Effector CD4-positive, alpha-beta T cell (primary cell): Measurements from ENCODE around the gene RPS14.
A peak's percentile ranks its signal among the peaks of the same experiment; 100 is the strongest.

Experiments used
- DNase-seq: peaks from one replicate; pipeline ENCODE4 v3.0.0-alpha.2; 2020

RPS14 gene

DNA sequence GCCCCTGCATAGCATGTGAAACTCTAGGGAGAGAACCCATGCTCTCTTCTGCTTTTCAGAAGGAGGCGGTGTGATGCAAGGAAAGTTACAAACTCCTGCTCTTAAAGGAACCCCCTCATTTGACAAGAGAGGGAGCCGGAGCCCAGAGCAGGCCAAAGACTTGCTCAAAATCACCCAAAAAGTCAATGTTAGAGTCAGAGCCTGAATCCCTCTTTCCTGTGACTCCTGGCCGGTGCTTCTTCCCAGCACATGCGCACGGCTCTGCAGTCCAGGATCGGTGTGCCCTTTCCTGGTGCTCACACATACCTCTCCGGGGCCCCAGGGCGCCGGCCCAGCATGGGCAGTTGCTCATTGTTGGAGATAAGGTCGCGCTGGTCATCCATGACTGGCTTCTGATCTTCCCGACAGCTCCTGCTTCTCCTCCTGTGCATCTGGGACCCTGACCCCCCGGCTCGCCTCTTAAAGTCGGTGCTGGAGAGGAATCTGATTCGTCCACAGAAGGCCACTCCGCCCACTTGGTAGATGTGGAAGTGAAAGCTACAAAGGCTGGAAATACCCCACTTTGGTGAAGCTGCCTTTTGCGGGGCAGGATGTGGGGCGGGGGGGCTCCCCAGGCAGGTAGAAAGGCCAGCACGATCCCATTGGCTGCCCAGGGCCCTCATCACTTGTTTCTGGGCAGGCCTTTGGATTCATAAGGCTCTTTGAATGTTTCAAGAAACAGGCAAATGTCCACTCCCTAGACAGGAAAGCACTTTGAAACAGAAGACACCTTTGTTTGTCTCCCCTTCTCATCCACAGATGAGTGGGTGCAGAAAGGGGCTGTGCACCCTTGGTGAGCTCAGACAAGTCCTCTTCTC is 37.0 kb downstream of the RPS14 start, which contains the start of gene CD74:
TSS of gene CD74 (minus strand) at position 592 of the 857 bp plus-strand sequence. CDS start at position 431, 161 bp downstream.
- peak; percentile 92 for DNase-seq

DNA sequence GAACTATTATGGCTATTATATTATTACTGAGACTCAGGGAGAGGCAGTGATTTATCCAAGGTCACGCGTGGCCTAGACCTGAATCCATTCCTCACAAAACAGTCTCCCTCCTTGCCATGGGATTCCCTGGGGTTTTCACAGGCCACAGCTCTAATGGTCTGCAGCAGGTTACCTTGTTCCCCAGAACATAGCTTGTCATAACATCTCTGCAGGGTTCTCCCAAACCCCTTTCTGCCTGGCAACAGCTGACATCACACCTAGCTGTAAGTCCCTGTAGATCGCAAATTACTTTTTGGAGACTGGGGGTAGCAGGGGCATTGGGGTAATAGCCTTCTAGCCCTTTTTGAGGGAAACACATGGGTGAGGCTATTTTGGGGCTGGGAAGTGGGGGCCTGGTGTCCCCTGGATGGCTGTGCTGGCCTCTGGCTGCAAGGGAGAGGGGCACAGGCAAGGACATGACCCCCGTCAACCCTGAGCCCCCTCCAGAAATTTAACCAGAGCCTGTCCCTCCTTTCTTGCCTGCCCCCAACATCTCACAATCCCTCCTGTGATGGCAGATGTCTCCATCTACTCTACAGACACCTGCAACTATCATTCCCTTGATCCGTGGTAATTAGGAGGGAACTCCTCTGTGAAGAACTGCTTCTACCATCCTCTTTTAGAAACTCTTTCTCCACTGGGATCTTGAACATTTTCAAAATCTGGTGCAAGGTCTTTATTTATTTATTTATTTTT is 38.1 kb downstream of the RPS14 start:
- DNase-seq: peak; percentile 56

DNA sequence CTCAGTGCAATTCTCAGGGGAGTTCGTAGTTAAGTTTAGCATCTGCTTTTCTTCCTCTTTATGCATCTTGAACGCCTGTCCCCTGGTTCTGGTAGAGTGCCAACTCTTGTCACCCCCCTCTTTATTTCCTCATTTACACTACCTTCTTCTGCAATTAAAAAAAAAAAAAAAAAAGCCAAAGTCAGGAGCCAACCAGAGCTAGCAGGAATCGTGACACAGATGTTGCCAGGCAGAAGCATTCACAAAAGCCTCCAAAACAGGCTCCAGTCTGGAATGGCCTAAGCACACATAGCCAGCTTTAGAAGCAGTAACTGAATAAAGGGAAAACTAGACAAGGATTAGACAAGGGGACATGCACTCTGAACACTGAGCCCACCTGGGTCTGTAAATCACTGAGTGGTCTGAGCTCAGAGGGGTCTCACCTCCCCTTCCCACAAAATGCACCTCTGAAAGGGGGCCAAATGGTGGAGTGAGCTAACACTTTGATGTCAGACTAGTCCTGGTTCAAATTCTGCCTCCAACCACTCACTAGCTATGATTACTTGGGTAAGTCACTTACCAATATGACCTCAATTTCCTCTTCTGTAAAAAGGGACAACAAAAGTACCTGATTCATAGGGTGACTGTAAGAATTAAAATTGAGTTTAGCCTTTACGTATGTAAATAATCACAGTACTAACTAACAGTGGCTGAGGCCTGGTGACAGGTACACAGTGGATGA is 38.9 kb downstream of the RPS14 start:
- peak; percentile 42 for DNase-seq

DNA sequence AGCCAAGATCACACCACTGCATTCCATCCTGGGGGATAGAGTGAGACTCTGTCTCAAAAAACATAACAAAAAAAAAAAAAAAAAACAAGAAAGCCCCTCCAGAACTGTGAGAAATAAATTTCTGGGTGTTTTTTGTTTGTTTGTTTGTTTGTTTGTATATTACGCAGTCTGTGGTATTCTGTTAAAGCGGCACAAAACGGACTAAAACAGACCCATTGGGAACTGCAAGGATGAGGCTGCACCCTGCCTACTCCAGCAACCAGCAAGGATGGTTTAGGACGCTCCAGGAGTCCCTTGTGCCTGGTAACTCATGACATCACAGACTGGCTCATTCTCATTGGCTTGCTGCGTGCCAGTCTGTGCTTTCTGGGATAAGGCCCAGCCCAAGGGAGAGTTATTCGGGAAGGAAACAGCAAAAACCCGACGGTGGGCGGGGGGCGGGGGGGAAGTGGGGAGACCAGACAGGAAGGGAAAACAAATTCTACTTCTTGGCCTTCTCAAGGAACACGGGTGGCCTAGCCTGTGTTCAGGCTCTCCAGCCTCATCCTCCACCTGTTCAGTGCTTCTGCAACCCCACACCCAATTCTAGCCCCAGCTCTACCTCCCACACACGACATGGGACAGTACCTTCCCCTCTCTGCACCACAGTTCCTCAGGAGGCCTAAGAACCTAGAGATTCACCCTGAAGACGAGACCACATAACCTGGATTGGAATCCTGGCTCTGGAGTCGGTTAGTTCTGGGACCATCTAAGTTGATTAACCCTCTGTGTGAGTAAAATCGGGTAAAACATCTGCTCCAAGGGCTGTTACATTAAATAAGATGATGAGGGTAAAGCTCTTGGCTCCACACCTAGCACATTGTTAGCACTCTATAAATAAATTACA is 39.7 kb downstream of the RPS14 start:
- no peak for DNase-seq

DNA sequence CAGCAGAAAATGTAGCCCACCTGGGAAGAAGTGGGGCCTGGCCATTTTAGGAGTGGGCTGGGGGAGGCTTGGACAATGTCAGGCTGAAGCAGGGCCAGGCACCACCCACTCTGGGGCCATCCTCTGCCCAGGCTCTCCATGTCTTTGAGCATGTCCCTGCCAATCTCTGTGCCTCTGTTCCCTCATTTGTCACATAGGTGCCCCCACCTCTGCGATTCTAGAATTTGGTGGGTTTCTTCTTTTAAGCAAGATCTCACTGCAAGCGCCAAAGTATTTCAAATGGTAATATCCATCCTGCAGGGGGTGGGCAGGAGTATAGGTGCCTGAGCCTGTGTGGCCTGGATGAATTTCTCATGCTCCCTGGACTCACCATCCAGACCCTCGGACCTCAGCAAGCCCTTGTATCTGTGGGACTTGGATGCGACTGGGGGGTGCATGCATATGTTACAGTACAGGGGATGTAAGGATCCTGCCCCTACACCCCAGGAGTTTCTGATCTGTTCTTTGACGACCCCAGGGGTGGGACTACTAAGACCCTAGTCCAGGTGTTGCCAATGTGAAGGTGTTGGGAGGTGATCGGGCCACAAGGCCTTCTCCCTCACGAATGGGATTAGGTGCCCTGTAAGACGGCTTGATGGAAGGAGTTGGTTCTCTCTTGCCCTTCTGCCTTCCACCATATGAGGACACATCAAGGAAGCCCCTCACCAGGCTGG is 41.2 kb downstream of the RPS14 start:
- DNase-seq: no peak

DNA sequence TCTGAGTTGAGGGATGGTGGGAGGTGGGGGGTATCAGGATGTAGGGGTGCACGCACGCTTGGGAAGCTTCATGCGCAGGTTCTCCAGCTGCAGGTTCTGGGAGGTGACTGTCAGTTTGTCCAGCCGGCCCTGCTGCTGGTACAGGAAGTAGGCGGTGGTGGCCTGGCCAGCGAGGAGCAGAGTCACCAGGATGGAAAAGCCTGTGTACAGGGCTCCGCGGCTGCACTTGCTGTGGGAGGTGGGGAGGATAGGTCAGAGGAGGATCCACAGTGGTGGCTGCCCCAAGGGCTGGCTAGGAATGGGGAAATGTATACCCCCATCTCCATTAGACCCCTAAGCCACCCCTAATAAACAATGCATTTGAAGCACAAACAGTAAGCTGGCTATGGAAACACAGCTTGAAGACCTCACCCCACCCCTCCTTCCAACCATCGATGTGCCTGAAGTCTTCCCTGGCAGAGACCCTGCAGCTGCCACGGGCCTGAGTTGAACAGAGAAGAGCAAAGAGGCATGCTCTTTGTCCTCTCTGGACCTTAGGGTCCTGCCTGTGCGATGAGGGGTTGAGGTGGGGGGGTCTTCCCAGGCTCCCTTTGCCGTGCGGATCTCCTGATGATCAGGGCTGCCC is 42.3 kb downstream of the RPS14 start:
- no peak for DNase-seq

DNA sequence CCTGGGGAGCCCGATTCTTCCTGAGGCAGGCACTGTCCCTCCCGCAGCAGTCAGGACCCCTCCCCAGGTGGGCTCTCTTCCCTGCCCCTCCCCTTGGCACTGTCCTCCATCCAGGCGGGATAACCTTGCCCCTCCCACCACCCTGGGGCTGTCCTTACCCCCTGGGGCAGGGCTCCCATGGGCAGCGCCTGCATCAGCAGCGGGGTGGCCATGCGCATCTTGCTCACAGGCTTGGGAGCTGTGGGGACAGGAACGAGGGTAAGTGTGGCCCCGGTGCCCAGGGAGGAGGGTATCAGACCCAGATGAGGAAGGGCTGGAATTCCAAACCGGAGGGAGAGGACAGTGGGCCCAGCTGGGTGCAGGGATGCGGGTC is 42.8 kb downstream of the RPS14 start:
- no peak for DNase-seq

DNA sequence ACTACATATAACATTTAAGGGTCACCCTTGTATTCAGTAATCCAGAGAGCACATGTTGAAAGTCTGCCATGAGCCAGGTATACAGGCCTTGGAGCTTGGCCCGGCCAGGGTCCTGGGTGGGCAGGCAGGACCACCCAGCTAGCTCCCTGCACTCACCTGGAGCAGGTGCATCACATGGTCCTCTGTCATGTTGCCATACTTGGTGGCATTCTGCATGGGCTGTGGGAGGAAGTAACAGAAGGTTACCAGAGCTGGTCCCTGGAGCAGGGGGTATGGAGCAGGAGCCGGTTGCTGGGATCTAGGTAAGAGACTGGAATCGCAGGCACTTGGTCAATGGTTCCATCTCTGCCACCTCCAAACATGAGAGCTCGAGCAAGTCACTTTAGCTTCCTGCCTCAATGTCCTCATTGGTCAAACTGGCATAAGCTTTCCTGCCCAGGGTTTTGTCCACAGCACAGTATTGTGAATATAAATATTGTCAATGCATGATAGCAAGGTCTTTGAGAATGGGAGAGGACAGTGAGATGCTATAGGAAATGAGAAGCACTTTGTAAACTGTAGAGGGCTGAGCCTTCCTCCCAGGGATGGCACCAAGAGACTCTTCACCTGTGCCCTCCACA is 43.3 kb downstream of the RPS14 start:
- no peak for DNase-seq

DNA sequence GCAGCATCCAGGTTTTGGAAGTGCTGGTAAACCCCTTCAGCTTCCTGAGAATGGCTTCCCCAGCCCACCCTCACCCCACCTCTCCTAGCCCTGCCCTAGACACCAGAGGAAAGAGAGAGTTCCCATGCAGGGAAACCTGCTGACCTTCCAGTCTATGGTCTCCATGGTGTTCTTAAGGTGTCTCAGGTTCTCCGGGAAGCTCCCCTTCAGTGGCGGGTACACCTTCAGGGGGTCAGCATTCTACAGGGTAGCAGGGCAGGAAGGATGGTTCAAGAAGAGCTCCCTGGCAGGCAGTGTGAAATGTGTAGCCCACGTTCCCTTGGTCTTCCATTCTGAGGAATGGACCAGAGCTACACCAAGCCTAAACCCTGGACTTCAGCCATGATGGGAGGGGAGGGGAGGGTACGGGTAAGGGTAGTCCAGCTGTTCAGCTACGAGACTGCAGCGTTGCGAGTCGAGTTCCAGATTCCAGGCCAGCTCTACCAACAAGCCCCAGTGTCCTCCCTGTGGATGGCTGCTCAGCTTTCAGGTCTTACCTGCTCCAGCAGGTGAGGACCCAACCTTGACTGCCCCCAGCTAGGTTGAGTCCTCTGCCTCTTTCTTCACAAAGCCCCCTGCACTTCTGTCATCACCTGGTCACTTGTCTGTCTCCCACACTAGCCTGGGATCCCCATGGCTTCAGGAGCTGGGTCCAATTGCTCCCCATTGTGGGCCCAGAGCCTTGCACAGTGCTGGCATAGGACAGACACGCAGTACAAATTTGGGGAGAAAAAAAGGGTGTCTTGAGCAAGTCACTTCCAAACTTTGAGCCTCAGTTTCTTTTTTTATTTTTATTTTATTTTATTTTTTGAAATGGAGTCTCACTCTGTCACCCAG is 44.4 kb downstream of the RPS14 start:
- no peak for DNase-seq

DNA sequence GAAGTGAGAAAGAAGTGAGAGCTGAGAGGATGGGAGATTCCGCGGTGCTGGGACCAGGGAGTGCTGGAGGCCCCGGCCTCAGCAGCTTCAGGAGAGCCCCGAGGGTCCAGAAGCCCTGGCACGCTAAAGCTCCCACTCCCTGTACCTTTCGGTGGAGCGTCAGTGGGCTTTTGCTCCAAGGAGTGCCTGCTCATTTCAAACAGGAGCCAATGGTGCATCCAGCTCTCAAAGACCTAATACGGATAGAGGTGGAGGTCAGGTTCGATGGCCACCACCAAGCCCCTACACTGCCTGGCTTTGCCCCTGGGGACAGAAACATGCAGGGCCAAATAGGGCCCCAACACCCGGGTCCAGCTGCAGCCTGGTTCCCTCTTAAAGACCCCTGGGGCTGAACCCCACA is 45.0 kb downstream of the RPS14 start:
- no peak for DNase-seq

DNA sequence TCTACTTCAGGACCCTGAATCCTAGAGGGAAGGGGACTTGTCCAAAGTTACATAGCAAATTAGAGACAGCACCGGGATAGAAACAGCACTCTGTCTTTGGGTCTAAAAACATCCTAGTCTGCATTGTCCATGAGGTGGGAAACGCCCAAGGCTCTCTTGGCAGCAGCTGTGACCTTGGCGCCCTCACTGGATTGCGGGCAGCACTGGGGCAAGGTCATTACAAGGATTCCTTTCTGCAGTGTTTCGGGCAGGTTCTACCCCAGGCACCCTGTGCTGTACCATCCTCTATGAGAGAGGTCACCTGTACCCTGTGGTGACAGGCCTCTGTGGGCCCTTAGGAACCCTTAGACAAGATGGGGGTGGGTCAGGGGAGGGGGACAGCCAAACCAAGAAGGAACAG is 45.4 kb downstream of the RPS14 start:
- DNase-seq: no peak

DNA sequence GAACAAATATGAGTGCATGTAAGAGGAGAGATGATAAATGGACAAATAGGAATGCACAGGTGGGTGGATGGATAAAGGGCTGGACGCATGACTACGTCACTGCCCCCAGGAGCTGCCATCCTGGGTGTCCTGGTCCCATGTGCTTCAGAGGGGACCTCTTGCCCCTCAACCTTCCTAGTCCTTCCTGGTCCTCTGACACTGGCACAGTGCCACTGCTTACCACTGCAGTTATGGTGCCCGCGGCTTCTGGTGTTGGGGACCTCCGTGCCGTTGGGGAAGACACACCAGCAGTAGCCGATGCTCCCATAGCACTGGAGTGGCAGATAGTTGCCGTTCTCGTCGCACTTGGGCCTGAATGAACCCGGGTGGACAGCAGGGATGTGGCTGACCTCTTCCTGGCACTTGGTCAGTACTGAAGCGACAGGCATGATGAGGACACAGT is 46.6 kb downstream of the RPS14 start:
- DNase-seq: no peak

DNA sequence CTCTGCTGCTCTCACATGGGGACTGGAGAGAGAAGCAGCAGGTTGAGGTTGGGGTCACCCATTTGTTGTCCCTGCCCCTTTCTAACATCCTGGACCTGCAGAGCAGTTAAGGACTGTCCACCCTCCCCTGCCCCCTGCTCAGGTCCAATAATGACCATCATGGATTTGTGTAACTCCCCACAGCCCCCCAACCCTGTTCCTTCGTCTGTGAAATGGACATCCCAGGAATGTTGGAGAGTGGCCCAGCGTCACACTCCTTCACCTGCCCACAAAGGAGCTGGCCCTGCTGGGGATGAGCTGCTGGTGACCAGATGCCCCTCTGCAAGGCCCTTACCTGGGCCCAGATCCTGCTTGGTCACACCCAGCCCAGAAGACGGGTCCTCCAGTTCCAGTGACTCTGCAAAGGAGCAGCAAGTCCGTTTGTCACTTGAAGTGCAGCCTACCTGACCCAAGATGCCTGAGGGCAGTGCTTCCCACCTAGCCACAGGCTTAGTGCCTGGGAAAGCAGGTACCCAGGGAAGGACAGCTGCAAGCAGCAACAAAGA is 47.2 kb downstream of the RPS14 start:
- DNase-seq: no peak

DNA sequence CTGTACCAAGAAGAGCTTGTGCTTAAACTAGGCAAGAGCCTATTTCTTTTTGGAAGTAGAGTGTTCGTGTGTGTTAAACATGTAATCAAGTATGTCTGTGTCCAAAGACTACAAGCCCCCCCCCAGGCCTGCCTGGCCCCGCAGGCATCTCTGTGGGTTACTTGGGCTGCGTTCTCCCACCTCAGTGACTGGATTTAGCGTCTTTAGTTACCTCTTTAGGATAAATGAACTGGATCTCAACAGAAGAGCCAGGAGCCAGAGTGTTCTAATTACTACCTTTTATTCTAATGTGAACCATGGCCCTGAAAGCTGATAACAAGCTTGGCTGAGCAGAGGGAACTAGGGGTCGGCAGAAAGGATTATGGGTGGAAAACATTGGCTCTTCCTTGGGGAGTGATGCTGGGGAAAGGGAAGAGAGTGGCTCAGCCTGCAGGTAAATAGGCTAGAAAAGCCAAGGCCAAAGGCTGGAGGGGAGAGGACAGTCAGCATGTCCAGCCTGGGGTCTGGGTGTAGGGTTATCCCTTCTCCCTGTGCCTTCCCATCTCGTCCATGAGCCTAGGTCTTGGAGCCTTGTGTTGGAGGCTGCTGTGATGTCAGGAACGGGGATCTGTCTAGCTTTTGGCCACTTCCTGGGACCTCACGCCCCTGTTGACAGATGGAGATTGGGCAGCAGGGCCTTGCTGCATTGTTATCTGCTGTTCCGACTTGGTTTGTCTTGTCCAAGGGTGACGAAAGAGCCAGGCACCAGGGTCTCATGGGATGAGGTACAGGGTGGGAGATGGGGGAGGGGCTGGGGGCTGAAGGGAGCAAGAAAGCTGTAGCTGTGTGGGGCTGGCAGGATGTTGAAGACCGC is 47.9 kb downstream of the RPS14 start:
- DNase-seq: no peak

DNA sequence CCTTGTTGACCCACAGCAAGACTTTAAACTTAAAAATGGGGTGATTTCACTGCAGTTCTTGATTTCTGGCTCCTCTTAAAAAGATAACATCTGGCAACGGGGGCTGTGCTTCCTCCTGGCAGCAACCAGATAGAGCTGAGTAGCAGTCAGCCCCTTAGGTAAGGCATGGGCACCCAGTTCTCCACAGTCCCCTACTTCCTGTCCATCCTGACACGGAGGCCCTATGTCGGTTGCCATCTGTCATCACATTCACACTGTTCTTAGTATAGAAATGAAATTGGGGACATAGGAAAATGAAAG is 48.5 kb downstream of the RPS14 start:
- DNase-seq: no peak

DNA sequence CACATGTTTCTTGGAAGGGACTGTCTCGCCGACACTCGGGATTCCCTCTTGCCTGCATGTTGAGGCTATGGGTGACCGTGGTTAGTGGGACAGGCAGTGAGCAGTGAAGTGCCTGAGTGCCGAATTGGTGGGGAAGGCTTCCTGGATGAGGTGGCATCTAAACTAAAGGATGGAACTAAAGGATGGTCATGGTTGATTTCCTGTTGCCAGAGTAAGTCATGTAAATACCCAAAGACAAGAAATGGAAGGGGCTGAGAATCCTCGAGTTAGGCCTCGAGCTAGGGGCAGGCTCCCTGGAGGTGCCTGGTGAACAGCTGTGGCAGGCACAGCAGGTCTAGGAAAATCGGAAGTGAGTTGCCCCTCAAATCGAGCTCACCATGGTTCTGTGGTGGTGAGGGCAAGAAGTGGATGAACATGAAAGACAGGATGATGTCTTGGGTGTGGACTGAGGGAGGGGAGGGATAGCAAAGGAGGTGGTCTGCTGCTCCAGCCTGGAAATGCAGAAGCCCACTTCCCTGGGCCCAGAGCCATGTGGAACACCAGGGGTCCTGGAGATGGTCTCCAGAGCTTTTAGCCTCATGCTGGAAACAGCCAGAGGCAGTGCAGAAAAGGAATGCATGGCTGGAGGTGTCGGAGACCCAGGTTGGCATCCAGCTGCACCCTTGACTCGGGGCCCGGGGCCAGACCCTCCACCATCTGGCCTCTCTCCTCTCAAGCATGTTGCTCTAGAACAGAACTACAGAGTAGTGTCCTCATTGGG is 49.0 kb downstream of the RPS14 start:
- DNase-seq: no peak

DNA sequence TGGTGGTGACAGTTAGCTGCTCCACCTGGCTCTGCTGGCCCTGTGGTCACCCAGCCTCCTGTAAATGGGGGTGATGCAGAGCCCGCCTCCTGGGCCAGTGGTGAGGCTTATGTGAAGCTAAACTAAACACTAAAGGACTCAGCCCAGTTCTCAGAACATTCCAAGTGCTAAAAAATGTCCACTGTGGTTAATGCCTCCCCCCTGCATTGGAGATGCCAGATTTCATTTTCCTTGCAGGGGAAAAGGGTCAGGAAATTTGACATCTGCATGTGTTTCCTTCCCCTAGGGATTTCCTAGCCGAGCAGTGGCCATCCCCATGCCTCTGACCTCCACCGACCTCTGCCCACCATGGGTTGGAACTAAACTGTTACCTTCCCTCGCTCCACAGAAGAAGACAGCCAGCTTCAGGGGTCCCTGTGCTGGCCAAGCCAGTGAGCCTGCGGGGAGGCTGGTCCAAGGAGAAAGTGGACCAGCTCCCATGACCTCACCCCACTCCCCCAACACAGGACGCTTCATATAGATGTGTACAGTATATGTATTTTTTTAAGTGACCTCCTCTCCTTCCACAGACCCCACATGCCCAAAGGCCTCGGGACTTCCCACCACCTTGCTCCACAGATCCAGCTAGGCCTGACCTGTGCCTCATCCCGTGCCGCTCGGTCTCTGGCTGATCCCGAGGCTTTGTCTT is 49.9 kb downstream of the RPS14 start:
- no peak for DNase-seq
